Stimulated activated CD4-positive, alpha-beta T cell treated with anti-CD3 and anti-CD28 coated beads, Interleukin-12 subunit alpha, Interleukin-12 subunit beta, amount 100 ng/mL, for 24 hours (primary cell): ENCODE measurements around the gene FOXD4L3.
"Not testable (repeated sequence)": the region's sequence is repeated elsewhere in the genome, so short reads cannot be mapped to it uniquely, and the experiment has no call there.

Source experiments
- DNase-seq, 2 experiments: peaks; one replicate each; pipeline ENCODE4 v3.0.0-alpha.2; 2020; ENCODE audit warnings: low read depth in 2 of 2

FOXD4L3 gene

GRCh38 chr9:68302567-68302966, at the start of gene FOXD4L3:
Gene FOXD4L3, plus strand, starts transcription at chr9:68302867. Its CDS starts 85 bp downstream, at chr9:68302952.
- DNase-seq = not testable (repeated sequence)

GRCh38 chr9:68281041-68281440, 21.6 kb upstream of the FOXD4L3 start:
- not testable (repeated sequence) for DNase-seq

DNA sequence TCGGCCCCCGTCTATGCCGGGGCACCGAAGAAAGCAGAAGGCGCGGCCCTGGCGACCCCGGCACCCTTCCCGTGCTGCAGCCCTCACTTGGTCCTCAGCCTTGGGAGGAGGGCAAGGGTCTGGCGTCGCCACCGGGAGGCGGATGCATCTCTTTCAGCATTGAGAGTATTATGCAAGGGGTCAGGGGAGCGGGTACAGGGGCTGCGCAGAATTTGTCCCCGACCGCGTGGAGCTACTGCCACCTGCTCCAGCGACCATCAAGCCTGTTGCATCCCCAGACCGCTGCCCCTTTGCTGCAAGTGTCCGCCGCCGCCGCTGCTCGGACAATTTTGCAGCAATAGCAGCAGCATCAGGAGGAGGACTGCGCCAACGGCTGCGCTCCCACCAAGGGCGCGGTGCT, 1.1 kb downstream of the FOXD4L3 start:
- not testable (repeated sequence) for DNase-seq

- not testable (repeated sequence) for DNase-seq
Measured at GRCh38 chr9:68304212-68304611, 1.5 kb downstream of the FOXD4L3 start.

DNA sequence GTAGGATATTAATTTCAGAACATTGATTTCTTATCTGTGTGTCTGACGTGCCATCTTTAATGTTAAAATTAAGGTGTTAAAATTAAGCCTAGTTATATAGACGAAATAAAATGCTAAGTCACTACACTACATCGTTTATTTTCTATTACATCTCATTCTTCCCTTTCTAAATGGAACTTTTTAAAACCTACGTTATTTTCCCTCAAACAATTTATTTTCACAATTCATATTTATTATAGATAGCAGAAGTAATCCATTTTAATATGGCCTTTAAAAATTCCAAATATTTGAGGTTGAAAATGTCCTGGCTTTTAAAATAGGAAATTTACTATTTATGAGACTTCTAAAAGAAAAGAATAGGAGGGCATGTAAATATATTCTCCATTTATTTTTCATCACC, 2.1 kb downstream of the FOXD4L3 start:
- DNase-seq = not testable (repeated sequence)

DNA sequence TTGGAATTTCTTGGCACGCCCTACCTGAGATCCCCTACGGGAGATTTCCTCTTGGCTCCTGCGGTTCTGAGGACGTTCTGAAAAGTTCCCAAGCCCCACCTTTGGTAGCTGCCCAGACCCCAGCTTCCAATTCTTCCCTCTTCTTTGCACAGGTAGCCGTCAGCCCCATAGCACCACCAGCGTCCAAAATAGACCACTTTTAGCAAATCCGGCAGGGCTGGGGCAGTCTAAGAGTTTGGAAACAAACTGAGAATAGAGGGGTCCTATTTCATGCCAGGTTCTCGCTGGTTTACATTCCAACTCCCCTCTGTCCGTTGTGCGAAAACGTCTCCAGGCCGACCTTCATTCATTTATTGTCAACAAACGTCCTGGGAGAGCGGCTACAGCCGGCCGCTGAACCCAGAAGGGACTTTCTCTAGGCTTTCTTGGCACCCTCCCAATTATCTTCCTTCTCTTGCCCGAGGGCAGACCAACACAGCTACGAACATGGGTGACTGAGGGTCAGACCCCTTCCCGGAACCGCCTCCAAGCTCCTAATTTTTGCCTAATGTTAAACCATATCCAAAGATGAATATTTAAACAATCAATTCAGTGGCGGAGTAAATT, 3.1 kb downstream of the FOXD4L3 start:
- not testable (repeated sequence) for DNase-seq

DNA sequence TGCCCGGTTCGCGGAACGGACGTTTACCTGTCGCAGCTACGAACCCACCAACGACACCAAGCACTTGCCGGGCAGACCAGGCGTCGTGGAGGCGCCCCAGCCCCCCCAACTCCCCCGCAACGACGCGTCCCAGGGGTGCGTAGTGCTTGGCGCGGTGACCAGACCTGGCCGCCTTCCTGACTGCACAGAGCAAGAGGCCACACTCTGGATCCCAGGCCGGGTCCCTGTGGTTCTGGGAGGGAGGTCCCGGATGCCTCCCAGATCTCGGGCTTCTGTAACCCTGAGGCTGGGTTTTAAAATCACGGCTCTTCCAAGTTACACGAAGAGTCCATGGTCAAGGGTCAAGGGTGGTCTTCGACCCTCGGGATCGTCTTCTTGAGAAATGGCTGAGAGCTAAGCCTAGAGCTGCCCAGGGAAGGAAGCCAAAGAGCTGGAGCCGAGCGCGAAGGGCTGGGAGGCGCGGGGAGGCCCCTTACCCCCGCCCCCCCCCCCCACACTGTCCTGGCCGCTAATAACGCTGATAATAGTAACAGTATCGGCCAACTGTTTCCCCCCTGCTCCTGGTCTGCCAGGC, 3.8 kb downstream of the FOXD4L3 start:
- not testable (repeated sequence) for DNase-seq

- not testable (repeated sequence) for DNase-seq
Measured at GRCh38 chr9:68307127-68307526, 4.5 kb downstream of the FOXD4L3 start.

DNA sequence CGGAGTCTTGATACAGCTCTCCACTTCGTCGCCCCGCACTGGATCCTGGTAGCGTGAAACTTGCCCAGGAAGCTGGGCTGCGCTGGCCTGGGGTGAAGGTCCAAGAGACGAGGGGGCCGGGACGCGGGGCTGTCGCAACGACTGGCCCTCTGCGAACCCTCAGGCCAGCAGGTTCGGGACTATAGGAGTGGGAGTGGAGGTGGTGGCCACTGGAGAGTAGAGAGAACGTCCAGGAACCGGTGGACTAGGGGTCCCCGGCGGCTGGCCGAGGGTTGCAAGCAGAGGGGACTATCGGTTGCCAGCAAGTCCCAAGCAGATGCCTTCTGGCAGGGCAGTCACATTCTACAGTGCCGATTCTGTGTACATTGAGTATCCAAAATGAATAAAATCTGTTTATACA, 5.0 kb downstream of the FOXD4L3 start:
- not testable (repeated sequence) for DNase-seq

DNA sequence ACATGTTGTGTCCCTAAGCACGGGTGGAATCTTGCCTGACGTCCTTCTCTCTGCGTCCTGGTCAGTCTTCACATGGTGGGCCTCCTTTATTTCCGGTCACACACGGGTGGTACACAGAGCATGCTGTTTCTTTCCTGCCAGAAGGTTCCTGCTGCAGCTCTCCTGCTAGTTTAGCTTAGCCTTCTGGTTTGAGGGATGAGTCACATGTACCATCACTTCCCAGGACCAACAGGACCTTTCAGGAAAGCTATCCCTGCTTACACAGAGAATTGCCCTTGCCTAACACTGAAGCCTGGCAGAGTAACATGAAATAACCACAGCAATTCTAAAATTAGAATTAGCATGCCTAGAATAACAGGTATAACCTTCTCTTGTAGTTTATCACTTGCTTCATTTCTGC, 8.5 kb downstream of the FOXD4L3 start:
- not testable (repeated sequence) for DNase-seq

DNA sequence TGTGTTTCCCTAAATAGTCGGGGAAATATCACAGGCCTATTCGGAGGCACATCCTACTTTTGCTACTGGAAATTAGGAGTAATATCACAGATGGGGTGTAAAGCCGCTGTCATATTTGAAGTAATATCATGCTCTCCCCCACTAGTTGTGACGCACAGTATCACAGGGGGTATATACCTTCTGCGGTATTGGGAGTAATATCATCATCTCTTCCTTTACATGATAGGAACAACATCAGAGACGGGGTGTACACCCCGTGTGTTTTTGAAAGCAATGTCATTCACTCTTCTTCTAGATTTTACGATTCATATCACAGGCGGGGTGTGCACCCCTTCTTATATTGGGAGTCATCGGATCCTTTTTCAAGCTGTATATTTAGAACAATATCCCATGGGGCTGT, 15.5 kb downstream of the FOXD4L3 start:
- DNase-seq = not testable (repeated sequence)

DNA sequence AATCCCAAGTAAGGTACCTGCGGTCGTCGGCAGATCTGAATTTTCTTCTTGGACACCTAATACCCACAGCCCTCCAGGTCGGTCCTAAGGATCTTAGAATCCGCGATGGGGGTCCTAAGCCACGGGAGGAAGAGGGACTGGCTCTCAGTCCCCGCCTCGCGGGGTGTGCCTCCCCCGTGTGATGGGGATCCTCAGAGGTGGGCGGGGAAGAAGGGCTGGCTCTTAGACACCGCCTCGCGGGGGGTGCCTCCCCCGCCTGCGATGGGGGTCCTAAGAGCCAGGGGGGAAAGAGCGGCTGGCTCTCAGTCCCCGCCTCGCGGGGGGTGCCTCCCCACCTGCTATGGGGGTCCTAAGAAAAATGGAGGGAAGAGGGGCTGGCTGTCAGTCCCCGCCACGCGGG, 21.1 kb downstream of the FOXD4L3 start:
- DNase-seq = not testable (repeated sequence)

DNA sequence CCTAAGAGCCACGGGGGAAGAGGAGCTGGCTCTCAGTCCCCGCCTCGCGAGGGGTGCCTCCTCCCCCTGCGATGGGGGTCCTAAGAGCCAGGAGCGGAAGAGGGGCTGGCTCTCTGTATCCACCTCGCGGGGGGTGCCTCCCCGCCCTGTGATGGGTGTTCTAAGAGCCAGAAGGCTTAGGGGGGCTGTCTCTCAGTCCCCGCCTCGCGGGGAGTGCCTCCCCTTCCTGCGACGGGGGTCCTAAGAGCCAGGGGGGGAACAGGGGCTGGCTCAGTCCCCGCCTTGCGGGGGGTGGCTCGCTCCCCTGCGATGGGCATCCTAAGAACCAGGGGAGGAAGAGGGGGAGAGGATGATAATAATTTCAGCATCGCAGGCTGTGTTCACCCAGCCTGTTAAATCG, 21.9 kb downstream of the FOXD4L3 start:
- DNase-seq = not testable (repeated sequence)

- DNase-seq = not testable (repeated sequence)
Measured at GRCh38 chr9:68329106-68329505, 26.4 kb downstream of the FOXD4L3 start.

GRCh38 chr9:68330531-68331173, 28.0 kb downstream of the FOXD4L3 start:
- not testable (repeated sequence) for DNase-seq

DNA sequence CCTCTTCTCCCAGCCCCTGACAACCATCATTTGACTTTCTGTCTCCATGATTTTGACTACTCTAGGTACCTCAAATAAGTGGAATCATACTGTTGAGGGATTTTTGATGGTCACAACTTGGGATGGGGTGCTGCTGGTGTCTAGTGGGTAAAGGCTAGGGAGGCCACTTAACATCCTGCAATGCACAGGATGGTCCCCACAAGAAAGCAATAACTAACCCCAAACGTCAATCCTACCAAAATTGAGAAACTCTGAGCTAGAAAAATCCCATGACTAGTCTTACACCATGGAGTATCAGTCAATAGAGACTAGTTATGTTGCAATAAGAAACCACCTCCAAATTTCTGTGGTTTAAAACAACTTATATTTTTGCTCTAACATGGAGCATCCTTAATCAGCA, 29.5 kb downstream of the FOXD4L3 start:
- DNase-seq = not testable (repeated sequence)

DNA sequence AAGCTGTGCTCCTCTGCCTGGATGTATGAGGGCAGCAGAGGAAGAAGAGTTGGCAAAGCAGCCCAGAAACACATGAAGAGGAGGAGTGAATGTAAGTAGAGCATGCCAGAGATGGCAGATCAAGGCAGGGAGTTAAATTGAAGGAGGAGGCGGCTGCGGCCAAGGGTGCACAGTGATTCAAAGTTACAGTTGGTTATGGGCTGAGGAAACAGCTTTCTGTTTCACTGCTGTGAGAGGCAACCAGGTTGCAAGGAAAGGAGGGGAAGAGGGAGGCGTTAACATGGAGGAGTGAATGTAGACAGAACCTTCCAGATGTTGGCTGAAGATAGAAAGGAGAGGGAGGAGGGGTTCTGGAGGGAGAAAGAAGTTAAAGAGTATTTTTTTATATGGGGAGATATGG, 33.3 kb downstream of the FOXD4L3 start:
- DNase-seq = not testable (repeated sequence)

DNA sequence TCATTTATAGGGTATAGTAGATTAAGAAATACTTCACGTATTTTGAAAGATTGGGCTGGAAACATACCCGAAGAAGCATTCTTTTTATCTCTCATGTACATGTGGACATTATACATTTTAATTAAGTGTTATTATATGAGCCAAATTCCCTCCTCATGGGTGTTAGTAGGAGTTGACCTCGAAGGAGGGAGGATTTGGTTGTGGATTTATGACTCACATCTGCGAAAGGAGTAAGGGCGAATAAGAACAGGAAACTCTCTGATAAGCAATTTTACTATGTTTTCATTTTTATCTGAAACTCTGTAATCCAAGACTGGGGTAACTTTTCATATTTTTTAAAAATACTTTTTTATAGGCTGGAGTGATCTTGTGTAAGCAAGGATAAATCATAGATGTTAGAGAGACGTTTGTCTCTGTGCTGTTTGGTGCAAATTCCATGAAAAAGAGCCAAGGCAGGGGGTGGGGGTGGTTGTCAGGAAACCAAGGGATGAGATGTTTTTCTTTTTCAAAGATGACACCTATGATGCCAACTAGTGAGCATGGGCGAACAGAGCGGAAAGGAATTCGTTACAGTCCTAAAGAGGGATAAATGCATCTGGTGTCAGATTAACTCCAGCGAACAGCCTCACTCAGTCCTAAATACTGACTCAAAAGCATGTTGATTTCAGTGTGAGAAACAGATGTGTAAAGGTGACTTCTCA, 34.1 kb downstream of the FOXD4L3 start:
- not testable (repeated sequence) for DNase-seq

DNA sequence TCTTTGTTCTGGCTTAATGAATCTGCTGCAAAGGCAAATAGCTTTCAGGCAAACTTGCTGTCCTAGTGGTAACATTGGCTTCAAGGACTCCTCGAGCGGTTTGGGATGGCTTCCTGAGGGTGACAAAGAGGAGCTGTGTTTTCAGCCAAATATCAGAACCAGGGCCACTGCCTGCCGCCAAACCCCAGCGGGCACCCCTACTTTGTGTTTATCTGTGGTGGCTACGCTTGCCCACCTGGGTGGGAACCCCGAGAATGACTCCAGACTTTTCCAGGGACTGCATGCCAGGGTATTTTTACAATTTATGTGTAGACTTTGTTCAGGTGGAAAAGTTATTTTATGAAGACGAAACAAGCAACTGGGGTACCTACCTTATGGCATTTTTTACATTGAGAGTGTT, 35.3 kb downstream of the FOXD4L3 start:
- DNase-seq = not testable (repeated sequence)

DNA sequence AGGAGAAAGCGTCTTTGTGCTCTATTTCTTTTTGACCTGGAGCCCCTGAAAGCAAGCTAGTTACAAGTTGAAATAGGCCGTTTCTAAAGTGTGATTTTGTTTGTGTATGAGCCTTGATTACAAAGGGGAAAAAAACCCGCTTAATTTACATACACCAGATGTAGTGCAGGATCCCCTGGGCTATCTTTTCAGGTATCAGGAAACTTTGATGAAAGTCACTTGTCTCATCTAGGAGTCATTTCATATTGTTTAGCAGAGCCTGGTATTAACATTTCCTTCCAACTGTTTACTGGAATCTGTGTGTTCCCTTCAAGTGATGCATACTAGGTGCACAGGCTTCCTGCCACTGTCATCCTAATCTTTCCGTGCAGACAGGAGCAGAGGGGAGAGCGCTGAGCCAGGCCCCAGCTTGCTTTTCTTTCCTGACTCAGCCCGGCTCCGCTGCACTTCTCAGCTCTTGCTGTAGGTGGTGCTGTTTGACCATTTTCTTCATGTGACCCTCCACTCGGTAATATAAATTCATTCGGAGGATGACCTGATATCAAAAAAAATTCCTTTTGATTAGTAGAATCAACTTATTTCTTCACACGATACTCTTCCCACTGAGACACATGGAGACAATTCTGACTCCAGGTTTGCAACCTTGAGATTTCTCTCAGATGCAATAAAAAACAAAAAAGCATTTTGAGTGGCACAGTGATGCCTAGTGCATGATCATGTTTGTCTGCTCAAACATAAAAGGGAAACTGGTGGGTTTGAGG, 39.8 kb downstream of the FOXD4L3 start:
- DNase-seq = not testable (repeated sequence)

DNA sequence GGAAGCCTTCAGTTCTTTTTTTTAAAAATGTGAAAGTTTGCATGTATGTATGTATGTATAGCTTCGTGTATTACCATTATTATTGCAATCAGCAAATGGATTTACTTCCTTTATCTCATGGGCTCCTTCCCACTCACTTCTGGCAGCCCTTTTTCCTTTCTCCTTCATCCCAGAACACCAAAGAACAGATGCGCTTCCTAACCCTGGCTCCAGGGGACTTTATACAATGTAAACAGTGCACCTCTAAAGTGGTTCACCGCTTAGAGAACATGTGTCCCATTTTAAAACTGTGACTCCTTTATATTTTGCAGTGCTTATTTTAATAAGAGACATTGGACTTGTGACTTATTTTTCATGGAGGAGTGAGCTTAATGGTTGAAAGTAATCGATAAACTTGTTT, 40.6 kb downstream of the FOXD4L3 start:
- DNase-seq = not testable (repeated sequence)

DNA sequence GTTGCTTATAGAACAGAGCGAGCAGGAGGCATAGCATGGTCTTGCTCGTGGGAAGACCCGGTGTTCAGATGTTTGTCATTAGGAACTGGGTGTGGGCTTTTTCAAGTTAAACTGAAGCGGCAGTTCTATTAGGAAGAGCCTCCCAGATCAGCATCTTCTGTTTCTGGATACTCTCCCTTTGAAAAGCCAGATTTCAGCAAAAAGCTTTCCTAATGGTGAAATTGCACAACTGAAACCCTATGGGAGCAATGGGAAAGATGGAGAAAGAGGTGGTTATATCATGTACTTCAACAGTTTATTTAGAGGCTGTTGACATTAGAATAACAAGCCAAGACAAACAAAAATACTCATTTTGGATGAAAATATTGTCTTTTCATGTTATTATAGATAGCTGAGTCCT, 41.3 kb downstream of the FOXD4L3 start:
- DNase-seq = not testable (repeated sequence)
